OCI-M2 (cell line): ENCODE data around the gene TM9SF3.

ENCODE experiments used
- DNase-seq: peaks from one replicate; lab custom pipeline; 2025; ENCODE audit not compliant: unreplicated experiment; lab: John Stamatoyannopoulos, UW

TM9SF3 gene

GRCh38 chr10:96511044-96511945 lies 75.5 kb downstream of the TM9SF3 start:
- no peak for DNase-seq

- DNase-seq = no peak
Observed at GRCh38 chr10:96509017-96509641, 77.7 kb downstream of the TM9SF3 start.

- no peak for DNase-seq
Observed at GRCh38 chr10:96507044-96507443, 79.8 kb downstream of the TM9SF3 start.

- no peak for DNase-seq
Observed at GRCh38 chr10:96505150-96506136, 81.4 kb downstream of the TM9SF3 start.

- no peak for DNase-seq
Observed at GRCh38 chr10:96502561-96503282, 84.1 kb downstream of the TM9SF3 start.

GRCh38 chr10:96501985-96502384 lies 84.8 kb downstream of the TM9SF3 start:
- no peak for DNase-seq

GRCh38 chr10:96500519-96500918 lies 86.3 kb downstream of the TM9SF3 start:
- no peak for DNase-seq

GRCh38 chr10:96500050-96500449 lies 86.8 kb downstream of the TM9SF3 start:
- no peak for DNase-seq

GRCh38 chr10:96497391-96497790 lies 89.4 kb downstream of the TM9SF3 start:
- no peak for DNase-seq

- no peak for DNase-seq
Observed at GRCh38 chr10:96496281-96496925, 90.4 kb downstream of the TM9SF3 start.

- DNase-seq = no peak
Observed at GRCh38 chr10:96495544-96495943, 91.3 kb downstream of the TM9SF3 start.

GRCh38 chr10:96494694-96495093 lies 92.1 kb downstream of the TM9SF3 start:
- no peak for DNase-seq

- no peak for DNase-seq
Observed at GRCh38 chr10:96493871-96494525, 92.8 kb downstream of the TM9SF3 start.

GRCh38 chr10:96493254-96493653 lies 93.6 kb downstream of the TM9SF3 start:
- no peak for DNase-seq

- no peak for DNase-seq
Observed at GRCh38 chr10:96491303-96491702, 95.5 kb downstream of the TM9SF3 start.

- DNase-seq = no peak
Observed at GRCh38 chr10:96488161-96488935, 98.5 kb downstream of the TM9SF3 start.

GRCh38 chr10:96482815-96483588 lies 103.8 kb downstream of the TM9SF3 start:
- no peak for DNase-seq

- no peak for DNase-seq
Observed at GRCh38 chr10:96478355-96478754, 108.5 kb downstream of the TM9SF3 start.
